ENCODE results near the gene UNC93B1. TPM values are rescaled to one million over a fixed set of nuclear protein-coding genes. Genes with fewer than 3 reads are reported as not detected.
A peak's percentile ranks its signal among the peaks of the same experiment; 100 is the strongest.

Gene UNC93B1
- total and polyA plus RNA-seq, 2 donors (not counting 1 experiment from before 2014, with no cell fraction given): 15.7 to 20.0 TPM

DNA sequence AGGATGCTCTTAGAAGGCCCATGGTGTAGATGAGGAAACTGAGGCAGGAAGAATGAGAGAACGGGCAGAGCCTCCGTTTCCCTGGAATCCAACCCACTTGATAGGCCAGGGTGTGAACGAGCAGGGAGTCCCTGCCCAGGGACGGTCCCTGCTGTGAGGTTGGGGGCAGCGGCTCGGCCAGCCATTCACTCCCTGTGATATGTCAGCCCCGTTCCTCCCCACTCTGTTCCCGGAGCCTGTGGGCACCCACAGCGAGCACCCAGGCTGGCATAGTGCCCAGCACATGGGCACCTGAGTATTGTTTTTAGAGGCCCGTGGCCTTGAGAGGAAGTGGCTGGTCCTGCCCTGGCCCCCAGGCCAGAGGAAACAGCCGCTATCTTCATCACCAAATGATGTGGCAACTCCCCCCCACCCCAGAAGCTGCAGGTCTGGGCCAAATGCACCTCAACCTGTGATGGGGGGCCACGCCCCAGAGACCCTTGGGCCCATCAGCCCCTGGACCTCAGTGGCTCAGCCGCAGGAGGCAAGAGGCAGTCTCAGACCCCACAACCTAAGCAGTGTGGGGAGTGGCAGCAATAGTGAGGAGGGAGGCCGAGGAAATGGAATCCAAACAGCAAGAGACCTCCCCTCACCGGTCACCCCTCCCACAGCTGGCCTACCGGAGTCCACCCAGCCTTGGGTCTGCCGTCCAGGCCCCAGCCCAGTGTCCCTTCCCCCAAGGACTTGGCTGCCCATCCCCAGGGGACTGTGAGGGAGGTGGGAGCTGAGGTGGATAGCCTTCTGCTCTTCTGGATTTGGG is 8.3 kb upstream of the UNC93B1 start:
- Histone ChIP-seq H3K4me2 (ENCODE audit: extremely low read depth, insufficient read depth, low read length) (no peak overlapping the region), H4K20me1 (ENCODE audit: control insufficient read depth, extremely low read depth, insufficient read depth, low read length) (no peaks in the 10 kb centered on the region), H2AFZ (ENCODE audit: low read length) (no peak overlapping the region), H3K27me3 (ENCODE audit: control insufficient read depth, insufficient read depth, low read length) (no peaks in the 10 kb centered on the region), H3K4me3 (replicated peaks in 1 of 4; ENCODE audit: control extremely low read depth in 1 of 4, insufficient read depth in 1 of 4, low read depth in 3 of 4, low read length in 4 of 4) (no peak overlapping the region), H3K36me3 (ENCODE audit: control insufficient read depth, insufficient read depth, low read length) (peaks cover 6% of the 10 kb centered on the region), H3K27ac (ENCODE audit: insufficient read depth, low read length) (peak overlapping the region; percentile 97), H3K9ac (ENCODE audit: insufficient read depth, low read length) (peak overlapping the region; percentile 57), H3K4me1 (ENCODE audit: control insufficient read depth, extremely low read depth, insufficient read depth, low read length) (peaks cover 40% of the 10 kb centered on the region), H3K79me2 (ENCODE audit: control insufficient read depth, insufficient read depth, low read length) (peaks cover 21% of the 10 kb centered on the region), H3K9me3 (ENCODE audit: control insufficient read depth, insufficient read depth, low read depth, low read length) (no peaks in the 10 kb centered on the region)
- no peak for DNase-seq (ENCODE audit: low read depth in 2 of 2)
- TF ChIP-seq, protein P1, sequence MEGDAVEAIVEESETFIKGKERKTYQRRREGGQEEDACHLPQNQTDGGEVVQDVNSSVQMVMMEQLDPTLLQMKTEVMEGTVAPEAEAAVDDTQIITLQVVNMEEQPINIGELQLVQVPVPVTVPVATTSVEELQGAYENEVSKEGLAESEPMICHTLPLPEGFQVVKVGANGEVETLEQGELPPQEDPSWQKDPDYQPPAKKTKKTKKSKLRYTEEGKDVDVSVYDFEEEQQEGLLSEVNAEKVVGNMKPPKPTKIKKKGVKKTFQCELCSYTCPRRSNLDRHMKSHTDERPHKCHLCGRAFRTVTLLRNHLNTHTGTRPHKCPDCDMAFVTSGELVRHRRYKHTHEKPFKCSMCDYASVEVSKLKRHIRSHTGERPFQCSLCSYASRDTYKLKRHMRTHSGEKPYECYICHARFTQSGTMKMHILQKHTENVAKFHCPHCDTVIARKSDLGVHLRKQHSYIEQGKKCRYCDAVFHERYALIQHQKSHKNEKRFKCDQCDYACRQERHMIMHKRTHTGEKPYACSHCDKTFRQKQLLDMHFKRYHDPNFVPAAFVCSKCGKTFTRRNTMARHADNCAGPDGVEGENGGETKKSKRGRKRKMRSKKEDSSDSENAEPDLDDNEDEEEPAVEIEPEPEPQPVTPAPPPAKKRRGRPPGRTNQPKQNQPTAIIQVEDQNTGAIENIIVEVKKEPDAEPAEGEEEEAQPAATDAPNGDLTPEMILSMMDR (conservative IDR thresholded peaks at IDR 0.05 in 1 of 2, IDR thresholded peaks at IDR 0.05 in 1 of 2; ENCODE audit: low read depth in 1 of 2, low read length in 2 of 2): no peak
- TF ChIP-seq EZH2 (IDR thresholded peaks at IDR 0.05; ENCODE audit: low read length, missing control alignments): no peak

DNA sequence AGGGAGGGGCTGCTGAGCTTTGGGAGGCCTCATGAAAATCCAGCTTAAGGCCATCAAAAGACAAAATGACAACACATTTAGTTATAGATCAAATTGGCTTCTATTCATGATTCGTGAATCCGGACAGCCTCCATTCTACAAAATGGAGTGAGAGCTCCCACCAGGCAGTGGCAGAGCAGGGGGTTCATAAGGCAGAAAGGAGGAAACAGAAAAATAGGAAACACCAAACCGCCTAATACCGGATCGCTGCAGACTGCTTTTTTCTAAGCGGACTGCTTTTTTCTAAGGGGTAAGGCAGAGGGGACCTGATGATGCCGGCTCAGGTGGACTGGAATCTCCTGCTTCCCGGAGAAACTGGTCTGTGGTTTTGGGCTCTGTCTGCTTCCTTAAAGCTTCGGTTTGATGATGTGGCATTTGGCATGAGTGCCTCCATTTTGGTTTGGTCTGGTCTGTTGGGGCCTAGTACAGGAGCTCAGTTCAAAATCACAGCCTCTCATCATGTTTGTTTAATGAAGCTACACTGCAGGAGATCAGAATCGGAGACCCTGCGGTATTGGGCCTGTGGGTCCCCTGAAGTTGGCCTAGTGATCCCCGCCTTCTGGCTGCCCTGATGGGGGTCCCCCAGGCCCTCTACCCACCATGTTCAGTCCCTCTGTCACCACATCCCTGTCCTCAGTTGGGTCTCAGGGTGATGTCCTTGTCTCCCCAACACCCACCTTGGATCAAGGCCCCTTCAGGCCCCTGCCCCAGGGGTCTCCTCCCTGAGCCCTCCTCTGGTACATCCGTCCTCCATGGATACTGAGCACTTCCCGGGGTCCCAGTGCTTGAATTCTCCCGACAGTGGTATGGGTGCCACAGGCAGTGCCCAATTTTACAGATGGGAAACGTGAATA is 7.4 kb upstream of the UNC93B1 start:
- Histone ChIP-seq H3K4me1 (ENCODE audit: control insufficient read depth, extremely low read depth, insufficient read depth, low read length) (peaks cover 33% of the 10 kb centered on the region), H3K4me2 (ENCODE audit: extremely low read depth, insufficient read depth, low read length) (peak overlapping the region; percentile 85), H3K4me3 (replicated peaks in 1 of 4; ENCODE audit: control extremely low read depth in 1 of 4, insufficient read depth in 1 of 4, low read depth in 3 of 4, low read length in 4 of 4) (peak overlapping the region; percentile 52 to 67 (median 60)), H4K20me1 (ENCODE audit: control insufficient read depth, extremely low read depth, insufficient read depth, low read length) (no peaks in the 10 kb centered on the region), H3K9me3 (ENCODE audit: control insufficient read depth, insufficient read depth, low read depth, low read length) (no peaks in the 10 kb centered on the region), H3K9ac (ENCODE audit: insufficient read depth, low read length) (peak overlapping the region; percentile 95), H3K79me2 (ENCODE audit: control insufficient read depth, insufficient read depth, low read length) (peaks cover 21% of the 10 kb centered on the region), H3K27me3 (ENCODE audit: control insufficient read depth, insufficient read depth, low read length) (no peaks in the 10 kb centered on the region), H2AFZ (ENCODE audit: low read length) (no peak overlapping the region), H3K36me3 (ENCODE audit: control insufficient read depth, insufficient read depth, low read length) (peaks cover 6% of the 10 kb centered on the region), H3K27ac (ENCODE audit: insufficient read depth, low read length) (peak overlapping the region; percentile 97)
- peak in 1 of 2 donors; percentile 23 for DNase-seq (ENCODE audit: low read depth in 2 of 2)
- TF ChIP-seq, protein P1 (conservative IDR thresholded peaks at IDR 0.05 in 1 of 2, IDR thresholded peaks at IDR 0.05 in 1 of 2; ENCODE audit: low read depth in 1 of 2, low read length in 2 of 2): no peak
- no peak for TF ChIP-seq EZH2 (IDR thresholded peaks at IDR 0.05; ENCODE audit: low read length, missing control alignments)

Measured in fibroblast of lung (primary cell).